ENCODE data around the gene ASAP2. TPM values are rescaled to one million over a fixed set of nuclear protein-coding genes. Genes with fewer than 3 reads are reported as not detected.

The ASAP2 gene
- total and polyA plus RNA-seq, 8 donors: 21.1 to 41.8 (median 35.1) TPM

- DNase-seq (no peak), ATAC-seq (no peak)
- intact Hi-C loops (cut with DNase I): no loop called here
- Histone ChIP-seq H3K27ac (no peak overlapping the region), H3K4me1 (peaks cover 0 to 2% of the 10 kb centered on the region in 2 donors), H3K9me3 (no peaks in the 10 kb centered on the region), H3K4me3 (no peak overlapping the region), H3K27me3 (no peaks in the 10 kb centered on the region), H3K36me3 (peaks cover 0 to 7% of the 10 kb centered on the region in 2 donors)
- TF ChIP-seq, protein P1, sequence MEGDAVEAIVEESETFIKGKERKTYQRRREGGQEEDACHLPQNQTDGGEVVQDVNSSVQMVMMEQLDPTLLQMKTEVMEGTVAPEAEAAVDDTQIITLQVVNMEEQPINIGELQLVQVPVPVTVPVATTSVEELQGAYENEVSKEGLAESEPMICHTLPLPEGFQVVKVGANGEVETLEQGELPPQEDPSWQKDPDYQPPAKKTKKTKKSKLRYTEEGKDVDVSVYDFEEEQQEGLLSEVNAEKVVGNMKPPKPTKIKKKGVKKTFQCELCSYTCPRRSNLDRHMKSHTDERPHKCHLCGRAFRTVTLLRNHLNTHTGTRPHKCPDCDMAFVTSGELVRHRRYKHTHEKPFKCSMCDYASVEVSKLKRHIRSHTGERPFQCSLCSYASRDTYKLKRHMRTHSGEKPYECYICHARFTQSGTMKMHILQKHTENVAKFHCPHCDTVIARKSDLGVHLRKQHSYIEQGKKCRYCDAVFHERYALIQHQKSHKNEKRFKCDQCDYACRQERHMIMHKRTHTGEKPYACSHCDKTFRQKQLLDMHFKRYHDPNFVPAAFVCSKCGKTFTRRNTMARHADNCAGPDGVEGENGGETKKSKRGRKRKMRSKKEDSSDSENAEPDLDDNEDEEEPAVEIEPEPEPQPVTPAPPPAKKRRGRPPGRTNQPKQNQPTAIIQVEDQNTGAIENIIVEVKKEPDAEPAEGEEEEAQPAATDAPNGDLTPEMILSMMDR (IDR thresholded peaks at IDR 0.05): no peak
Observed at GRCh38 chr2:9337901-9338300, 131.3 kb downstream of the ASAP2 start.

- ATAC-seq (no peak), DNase-seq (no peak)
- Histone ChIP-seq H3K27me3 (no peaks in the 10 kb centered on the region), H3K36me3 (peaks cover 0 to 5% of the 10 kb centered on the region in 2 donors), H3K27ac (no peak overlapping the region), H3K9me3 (no peaks in the 10 kb centered on the region), H3K4me3 (no peak overlapping the region), H3K4me1 (no peaks in the 10 kb centered on the region)
- TF ChIP-seq, protein P1 (IDR thresholded peaks at IDR 0.05): no peak
- intact Hi-C loops (cut with DNase I): no loop called here
Observed at GRCh38 chr2:9341337-9341887, 134.8 kb downstream of the ASAP2 start.

- Histone ChIP-seq H3K36me3 (peaks cover 0 to 5% of the 10 kb centered on the region in 2 donors), H3K4me1 (peaks cover 0 to 11% of the 10 kb centered on the region in 2 donors), H3K27me3 (no peaks in the 10 kb centered on the region), H3K4me3 (no peak overlapping the region), H3K27ac (no peak overlapping the region), H3K9me3 (no peaks in the 10 kb centered on the region)
- DNase-seq (no peak), ATAC-seq (no peak)
- intact Hi-C loops (cut with DNase I): no loop called here
- TF ChIP-seq, protein P1 (IDR thresholded peaks at IDR 0.05): no peak
Observed at GRCh38 chr2:9342659-9343058, 136.0 kb downstream of the ASAP2 start.

GRCh38 chr2:9343524-9343923 lies 136.9 kb downstream of the ASAP2 start:
- Histone ChIP-seq H3K27me3 (no peaks in the 10 kb centered on the region), H3K4me1 (peaks cover 0 to 16% of the 10 kb centered on the region in 2 donors), H3K9me3 (no peaks in the 10 kb centered on the region), H3K27ac (no peak overlapping the region), H3K4me3 (no peak overlapping the region), H3K36me3 (peaks cover 0 to 5% of the 10 kb centered on the region in 2 donors)
- TF ChIP-seq, protein P1 (IDR thresholded peaks at IDR 0.05): no peak
- ATAC-seq (no peak), DNase-seq (no peak)
- intact Hi-C loops (cut with DNase I): no loop called here

- no peak overlapping the region for H3K27ac ChIP-seq
- TF ChIP-seq, protein P1 (IDR thresholded peaks at IDR 0.05): no peak
- intact Hi-C loops (cut with DNase I): no loop called here
- peaks cover 0 to 5% of the 10 kb centered on the region in 2 donors for H3K36me3 ChIP-seq
- H3K9me3 ChIP-seq: no peaks in the 10 kb centered on the region
- no peaks in the 10 kb centered on the region for H3K27me3 ChIP-seq
- H3K4me3 ChIP-seq: no peak overlapping the region
- DNase-seq: no peak
- no peak for ATAC-seq
- H3K4me1 ChIP-seq: peaks cover 0 to 16% of the 10 kb centered on the region in 2 donors
Observed at GRCh38 chr2:9344434-9344833, 137.8 kb downstream of the ASAP2 start.

Measured in left lung (tissue), 10 donors.